Fibroblast of villous mesenchyme (primary cell): ENCODE results near the gene CHKB. TPM values are rescaled to one million over a fixed set of nuclear protein-coding genes. Genes with fewer than 3 reads are reported as not detected.

ENCODE experiments used
- DNase-seq: peaks from one replicate; pipeline ENCODE4 v3.0.0-alpha.2; 2010; ENCODE audit warnings: low read depth
- H3K4me3 ChIP-seq: 2 replicates; pipeline ENCODE4 v1.5.1; 2011; ENCODE audit warnings: low read depth, mild to moderate bottlenecking, low read length
- CTCF ChIP-seq: IDR thresholded peaks from 2 replicates; pipeline ENCODE4 v1.5.1; 2012; ENCODE audit warnings: low read depth, mild to moderate bottlenecking, low read length; ENCODE audit not compliant: insufficient read depth
- total RNA-seq: library from RNA; depleted of rRNA; stranded (reverse); fragments of >200 nt; gene quantifications from 2 replicates; pipeline ENCODE4 v1.2.3, GENCODE V29; 2012

CHKB gene
- total RNA-seq, 1 donor, result 18.1 TPM

GRCh38 chr22:50547263-50547985, 35.2 kb downstream of the CHKB start:
- no peak for DNase-seq
- H3K4me3 ChIP-seq, result peak overlapping the region; percentile 25
- no peak for TF ChIP-seq CTCF

- peak overlapping the region; percentile 25 for H3K4me3 ChIP-seq
- DNase-seq, result no peak
- no peak for TF ChIP-seq CTCF
Observed at GRCh38 chr22:50546326-50547262, 36.1 kb downstream of the CHKB start.

GRCh38 chr22:50545522-50546325, 36.9 kb downstream of the CHKB start, which contains the start of gene KLHDC7B:
KLHDC7B (plus strand) TSS chr22:50545899; CDS start chr22:50546244, 345 bp downstream.
- DNase-seq, result peak; percentile 68
- H3K4me3 ChIP-seq, result peak within 1 kb of the TSS; percentile 6
- TF ChIP-seq CTCF, result peak; percentile 42

GRCh38 chr22:50544746-50545253, 37.8 kb downstream of the CHKB start:
- no peak for DNase-seq
- TF ChIP-seq CTCF, result no peak
- no peak overlapping the region for H3K4me3 ChIP-seq

GRCh38 chr22:50544078-50544745, 38.4 kb downstream of the CHKB start:
- peak overlapping the region; percentile 29 for H3K4me3 ChIP-seq
- DNase-seq, result peak; percentile 78
- TF ChIP-seq CTCF, result peak; percentile 59
